Panc1 (cell line): ENCODE results near the gene BDH1.

ENCODE experiments used
- POLR2AphosphoS5 ChIP-seq: IDR thresholded peaks from 2 replicates; pipeline ENCODE4 v1.6.1; 2012; ENCODE audit warnings: mild to moderate bottlenecking, low read depth, low read length, moderate library complexity
- SIN3A ChIP-seq: IDR thresholded peaks from 2 replicates; pipeline ENCODE4 v1.6.1; 2012; ENCODE audit warnings: low read depth, mild to moderate bottlenecking, low read length, moderate library complexity, borderline replicate concordance; ENCODE audit not compliant: insufficient read depth
- TF ChIP-seq, protein P1 (sequence below): fragments of 450-650 bp; IDR thresholded peaks from 2 replicates; pipeline ENCODE4 v1.5.1; 2017; ENCODE audit warnings: mild to moderate bottlenecking
- TF ChIP-seq, protein P2 (sequence below), 2 experiments: IDR thresholded peaks; 2 replicates each; pipeline ENCODE4 v1.6.1; 2011 to 2012; ENCODE audit warnings: low read depth in 2 of 2, control low read depth in 1 of 2, low read length in 1 of 2, mild to moderate bottlenecking in 1 of 2, moderate library complexity in 1 of 2; ENCODE audit not compliant: insufficient read depth in 1 of 2

DNA sequence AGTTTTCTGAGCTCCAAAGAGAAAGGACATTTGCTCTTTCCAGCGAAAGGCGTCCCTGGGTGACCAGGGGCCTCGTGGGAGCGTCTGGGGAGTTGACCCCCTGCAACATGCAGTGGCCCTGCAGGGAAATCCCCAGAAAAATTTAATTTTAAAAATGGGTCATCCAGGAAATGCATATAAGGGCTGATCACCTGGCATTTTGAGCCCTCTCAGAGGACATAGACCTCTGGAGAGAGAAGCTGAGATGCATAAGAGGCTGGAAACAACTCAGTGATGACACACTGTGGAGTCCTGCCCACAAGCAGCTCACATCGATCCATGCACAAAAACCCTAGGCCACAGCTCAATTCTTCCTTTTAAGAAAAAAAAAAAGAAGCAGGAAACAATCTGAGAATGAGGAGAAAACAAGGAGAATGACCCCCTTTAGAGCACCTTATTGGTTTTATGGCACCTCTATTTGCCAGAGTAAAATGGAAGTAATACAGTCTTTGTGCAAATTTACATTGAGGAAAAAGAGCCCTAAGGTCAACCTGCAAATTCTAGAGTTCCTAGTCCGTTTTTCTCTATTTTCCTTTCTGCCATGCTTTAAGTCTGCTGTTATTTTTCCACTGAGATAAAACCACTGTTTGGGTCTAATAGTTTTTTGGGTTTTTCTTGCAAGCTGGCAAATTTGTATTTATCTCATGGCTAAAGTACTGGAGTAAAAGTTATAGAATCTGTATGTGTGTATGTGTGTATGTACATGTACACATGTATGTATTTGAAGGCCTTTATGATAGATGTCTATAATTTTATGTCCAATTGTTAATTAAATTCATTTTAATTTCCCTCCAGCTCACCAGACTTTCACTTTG is 6.9 kb upstream of the BDH1 start:
- TF ChIP-seq POLR2AphosphoS5, result no peak
- TF ChIP-seq, protein P1, sequence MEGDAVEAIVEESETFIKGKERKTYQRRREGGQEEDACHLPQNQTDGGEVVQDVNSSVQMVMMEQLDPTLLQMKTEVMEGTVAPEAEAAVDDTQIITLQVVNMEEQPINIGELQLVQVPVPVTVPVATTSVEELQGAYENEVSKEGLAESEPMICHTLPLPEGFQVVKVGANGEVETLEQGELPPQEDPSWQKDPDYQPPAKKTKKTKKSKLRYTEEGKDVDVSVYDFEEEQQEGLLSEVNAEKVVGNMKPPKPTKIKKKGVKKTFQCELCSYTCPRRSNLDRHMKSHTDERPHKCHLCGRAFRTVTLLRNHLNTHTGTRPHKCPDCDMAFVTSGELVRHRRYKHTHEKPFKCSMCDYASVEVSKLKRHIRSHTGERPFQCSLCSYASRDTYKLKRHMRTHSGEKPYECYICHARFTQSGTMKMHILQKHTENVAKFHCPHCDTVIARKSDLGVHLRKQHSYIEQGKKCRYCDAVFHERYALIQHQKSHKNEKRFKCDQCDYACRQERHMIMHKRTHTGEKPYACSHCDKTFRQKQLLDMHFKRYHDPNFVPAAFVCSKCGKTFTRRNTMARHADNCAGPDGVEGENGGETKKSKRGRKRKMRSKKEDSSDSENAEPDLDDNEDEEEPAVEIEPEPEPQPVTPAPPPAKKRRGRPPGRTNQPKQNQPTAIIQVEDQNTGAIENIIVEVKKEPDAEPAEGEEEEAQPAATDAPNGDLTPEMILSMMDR, result no peak
- TF ChIP-seq, protein P2, sequence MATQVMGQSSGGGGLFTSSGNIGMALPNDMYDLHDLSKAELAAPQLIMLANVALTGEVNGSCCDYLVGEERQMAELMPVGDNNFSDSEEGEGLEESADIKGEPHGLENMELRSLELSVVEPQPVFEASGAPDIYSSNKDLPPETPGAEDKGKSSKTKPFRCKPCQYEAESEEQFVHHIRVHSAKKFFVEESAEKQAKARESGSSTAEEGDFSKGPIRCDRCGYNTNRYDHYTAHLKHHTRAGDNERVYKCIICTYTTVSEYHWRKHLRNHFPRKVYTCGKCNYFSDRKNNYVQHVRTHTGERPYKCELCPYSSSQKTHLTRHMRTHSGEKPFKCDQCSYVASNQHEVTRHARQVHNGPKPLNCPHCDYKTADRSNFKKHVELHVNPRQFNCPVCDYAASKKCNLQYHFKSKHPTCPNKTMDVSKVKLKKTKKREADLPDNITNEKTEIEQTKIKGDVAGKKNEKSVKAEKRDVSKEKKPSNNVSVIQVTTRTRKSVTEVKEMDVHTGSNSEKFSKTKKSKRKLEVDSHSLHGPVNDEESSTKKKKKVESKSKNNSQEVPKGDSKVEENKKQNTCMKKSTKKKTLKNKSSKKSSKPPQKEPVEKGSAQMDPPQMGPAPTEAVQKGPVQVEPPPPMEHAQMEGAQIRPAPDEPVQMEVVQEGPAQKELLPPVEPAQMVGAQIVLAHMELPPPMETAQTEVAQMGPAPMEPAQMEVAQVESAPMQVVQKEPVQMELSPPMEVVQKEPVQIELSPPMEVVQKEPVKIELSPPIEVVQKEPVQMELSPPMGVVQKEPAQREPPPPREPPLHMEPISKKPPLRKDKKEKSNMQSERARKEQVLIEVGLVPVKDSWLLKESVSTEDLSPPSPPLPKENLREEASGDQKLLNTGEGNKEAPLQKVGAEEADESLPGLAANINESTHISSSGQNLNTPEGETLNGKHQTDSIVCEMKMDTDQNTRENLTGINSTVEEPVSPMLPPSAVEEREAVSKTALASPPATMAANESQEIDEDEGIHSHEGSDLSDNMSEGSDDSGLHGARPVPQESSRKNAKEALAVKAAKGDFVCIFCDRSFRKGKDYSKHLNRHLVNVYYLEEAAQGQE (IDR thresholded peaks at IDR 0.05; ENCODE audit: insufficient read depth in 1 of 2, low read depth in 2 of 2, low read length in 1 of 2), result no peak
- no peak for TF ChIP-seq SIN3A
